ENCODE data around the gene PDZRN4.

- no peak for TF ChIP-seq EP300 (IDR thresholded peaks at IDR 0.05)
- TF ChIP-seq CTCF (IDR thresholded peaks at IDR 0.05), result no peak
- no peak for TF ChIP-seq POLR2AphosphoS5 (IDR thresholded peaks at IDR 0.05)
Observed at GRCh38 chr12:41485203-41485602, 297.1 kb downstream of the PDZRN4 start.
